H1 (cell line): ENCODE results near the gene MED12L. TPM values are rescaled to one million over a fixed set of nuclear protein-coding genes. Genes with fewer than 3 reads are reported as not detected.

ENCODE experiments used
- CTCF ChIA-PET: fragments of 300-600 bp; sonication (Branson Sonifier 250); formaldehyde crosslinking; loops from one replicate; lab custom pipeline; 2021; ENCODE audit not compliant: partially characterized antibody; lab: Charles Lee
- POLR2A ChIA-PET: fragments of 300-600 bp; sonication (Branson Sonifier 250); formaldehyde crosslinking; loops from one replicate; lab custom pipeline; 2021; ENCODE audit warnings: inconsistent platforms; ENCODE audit not compliant: partially characterized antibody; lab: Charles Lee
- DNase-seq, 2 experiments: peaks; one replicate each; pipeline versions ENCODE4 v3.0.0 to v3.0.0-alpha.2; 2010 to 2022; ENCODE audit warnings: low spot score in 2 of 2, low read depth in 1 of 2, mixed read lengths in 1 of 2
- FAIRE-seq: peaks from 2 replicates; lab custom pipeline; 2011; peaks lifted over from hg19 to GRCh38; lab: Jason Lieb, UNC
- H2AFZ ChIP-seq: 2 replicates; pipeline ENCODE4 v1.8.1; 2012; ENCODE audit warnings: low read length, inconsistent platforms
- H2AK5ac ChIP-seq: 2 replicates; pipeline ENCODE4 v1.6.1; 2013; ENCODE audit warnings: low read depth, low read length
- H2BK120ac ChIP-seq: replicated peaks from 2 replicates; pipeline ENCODE3; 2013; ENCODE audit warnings: low read depth, low read length, inconsistent platforms
- H2BK12ac ChIP-seq: 2 replicates; pipeline ENCODE4 v1.6.1; 2013; ENCODE audit warnings: low read depth, low read length
- H2BK15ac ChIP-seq: 2 replicates; pipeline ENCODE4 v1.6.1; 2013; ENCODE audit warnings: low read length
- H2BK20ac ChIP-seq: 2 replicates; pipeline ENCODE4 v1.6.1; 2013; ENCODE audit warnings: low read length
- H2BK5ac ChIP-seq: 2 replicates; pipeline ENCODE4 v1.6.1; 2013; ENCODE audit warnings: low read depth, low read length
- H3K14ac ChIP-seq: 2 replicates; pipeline ENCODE4 v1.6.1; 2013; ENCODE audit warnings: inconsistent platforms; ENCODE audit not compliant: insufficient read length
- H3K18ac ChIP-seq: 2 replicates; pipeline ENCODE4 v1.6.1; 2013; ENCODE audit warnings: low read length; ENCODE audit errors: extremely low read depth
- H3K23ac ChIP-seq: 2 replicates; pipeline ENCODE4 v1.6.1; 2013; ENCODE audit warnings: inconsistent platforms; ENCODE audit not compliant: insufficient read length
- H3K23me2 ChIP-seq: 2 replicates; pipeline ENCODE4 v1.6.1; 2013; ENCODE audit warnings: low read depth, low read length
- H3K27ac ChIP-seq: 2 replicates; pipeline ENCODE4 v1.6.1; 2011; ENCODE audit warnings: low read depth, low read length, inconsistent platforms
- H3K27me3 ChIP-seq, 4 experiments: replicated peaks in 1 of 4; 1 replicate in 1 of 4; 2 replicates in 3 of 4; pipeline versions ENCODE4 v1.6.1 to v1.8.1; 2011 to 2013; ENCODE audit warnings: low read length in 3 of 4, mild to moderate bottlenecking in 3 of 4, inconsistent platforms in 2 of 4, mixed read lengths in 2 of 4, moderate library complexity in 1 of 4; ENCODE audit not compliant: control insufficient read depth in 3 of 4, insufficient read depth in 3 of 4; ENCODE audit errors: extremely low read depth in 1 of 4
- H3K36me3 ChIP-seq, 4 experiments: 2 replicates each; pipeline versions ENCODE4 v1.6.1 to v1.8.1; 2011 to 2013; ENCODE audit warnings: mild to moderate bottlenecking in 4 of 4, low read length in 3 of 4, moderate library complexity in 2 of 4, control low read depth in 1 of 4, inconsistent platforms in 1 of 4; ENCODE audit not compliant: insufficient read depth in 4 of 4, control insufficient read depth in 2 of 4
- H3K4ac ChIP-seq: replicated peaks from 2 replicates; pipeline ENCODE3; 2013; ENCODE audit warnings: low read length, low read depth, mixed read lengths, inconsistent platforms; ENCODE audit not compliant: insufficient read length
- H3K4me1 ChIP-seq, 4 experiments: replicated peaks in 1 of 4; 1 replicate in 1 of 4; 2 replicates in 3 of 4; pipeline versions ENCODE4 v1.6.1 to v1.8.1; 2011 to 2013; ENCODE audit warnings: low read length in 3 of 4, inconsistent platforms in 2 of 4, mixed read lengths in 1 of 4; ENCODE audit not compliant: insufficient read depth in 4 of 4, control insufficient read depth in 3 of 4
- H3K4me2 ChIP-seq, 2 experiments: 2 replicates each; pipeline versions ENCODE4 v1.6.1 to v1.8.1; 2011 to 2013; ENCODE audit warnings: low read depth in 2 of 2, low read length in 2 of 2, control low read depth in 1 of 2, inconsistent platforms in 1 of 2, mild to moderate bottlenecking in 1 of 2; ENCODE audit not compliant: insufficient read depth in 1 of 2
- H3K4me3 ChIP-seq, 4 experiments: fragments of 200-600, 300-600 bp in 1 of 4; sonication (generic), shearing (Covaris generic), sonication (Bioruptor Twin) in 1 of 4; 2 replicates each; pipeline versions ENCODE4 v1.5.1 to v1.8.1; 2011 to 2016; ENCODE audit warnings: low read length in 4 of 4, low read depth in 3 of 4, control low read depth in 2 of 4, inconsistent platforms in 2 of 4, mild to moderate bottlenecking in 2 of 4, mixed read lengths in 1 of 4, moderate library complexity in 1 of 4; ENCODE audit not compliant: insufficient read depth in 2 of 4; ENCODE audit errors: extremely low read depth in 1 of 4
- H3K56ac ChIP-seq: replicated peaks from 2 replicates; pipeline ENCODE3; 2013; ENCODE audit warnings: low read depth, mild to moderate bottlenecking, mixed read lengths, low read length, inconsistent platforms; ENCODE audit not compliant: insufficient read length
- H3K79me1 ChIP-seq: 2 replicates; pipeline ENCODE4 v1.6.1; 2013; ENCODE audit warnings: low read depth, low read length, control low read depth
- H3K79me2 ChIP-seq, 2 experiments: 2 replicates each; pipeline versions ENCODE4 v1.6.1 to v1.8.1; 2012 to 2013; ENCODE audit warnings: low read length in 2 of 2, mild to moderate bottlenecking in 2 of 2, inconsistent platforms in 1 of 2; ENCODE audit not compliant: insufficient read depth in 2 of 2, control insufficient read depth in 1 of 2
- H3K9ac ChIP-seq, 4 experiments: replicated peaks in 1 of 4; 1 replicate in 1 of 4; 2 replicates in 3 of 4; pipeline versions ENCODE4 v1.6.1 to v1.8.1; 2011 to 2013; ENCODE audit warnings: low read depth in 3 of 4, low read length in 3 of 4, control low read depth in 2 of 4, mild to moderate bottlenecking in 2 of 4, moderate library complexity in 2 of 4, inconsistent platforms in 1 of 4; ENCODE audit errors: extremely low read depth in 1 of 4
- H3K9me3 ChIP-seq, 2 experiments: 2 replicates each; pipeline versions ENCODE4 v1.6.1 to v1.8.1; 2012 to 2013; ENCODE audit warnings: mild to moderate bottlenecking in 2 of 2, moderate library complexity in 2 of 2, control low read depth in 1 of 2, inconsistent platforms in 1 of 2, low read depth in 1 of 2, low read length in 1 of 2, mixed read lengths in 1 of 2; ENCODE audit not compliant: insufficient read depth in 2 of 2
- H4K20me1 ChIP-seq, 2 experiments: replicated peaks in 1 of 2; 2 replicates each; pipeline versions ENCODE3 to v1.8.1; 2011 to 2013; ENCODE audit warnings: inconsistent platforms in 2 of 2, low read length in 2 of 2, mild to moderate bottlenecking in 1 of 2; ENCODE audit not compliant: insufficient read depth in 2 of 2, control insufficient read depth in 1 of 2
- H4K5ac ChIP-seq: 2 replicates; pipeline ENCODE4 v1.6.1; 2013; ENCODE audit warnings: low read length, low read depth, mixed read lengths, inconsistent platforms; ENCODE audit not compliant: insufficient read length
- H4K8ac ChIP-seq: 2 replicates; pipeline ENCODE4 v1.8.0; 2013; ENCODE audit warnings: mild to moderate bottlenecking, moderate library complexity, low read length, inconsistent platforms; ENCODE audit not compliant: insufficient read depth; ENCODE audit errors: extremely low read depth
- H4K91ac ChIP-seq: replicated peaks from 2 replicates; pipeline ENCODE3; 2013; ENCODE audit warnings: low read length, mixed read lengths, inconsistent platforms; ENCODE audit not compliant: insufficient read length
- ASH2L ChIP-seq: fragments of 200-600, 300-600 bp; sonication (generic); IDR thresholded peaks from one replicate; pipeline ENCODE4 v1.7.1; 2017; ENCODE audit warnings: low read length
- ATF3 ChIP-seq: IDR thresholded peaks from 2 replicates; pipeline ENCODE4 v1.6.1; 2011; ENCODE audit warnings: low read depth, mild to moderate bottlenecking, low read length; ENCODE audit not compliant: insufficient read depth
- CHD1 ChIP-seq: IDR thresholded peaks from 2 replicates; pipeline ENCODE4 v1.6.1; 2012; ENCODE audit warnings: low read depth, low read length, improper control_type of control experiment
- GTF2F1 ChIP-seq: IDR thresholded peaks from 2 replicates; pipeline ENCODE4 v1.6.1; 2012; ENCODE audit warnings: low read depth, low read length, improper control_type of control experiment, borderline replicate concordance
- HDAC2 ChIP-seq, 2 experiments: fragments of 300-600 bp in 1 of 2; sonication (generic) in 1 of 2; IDR thresholded peaks; 2 replicates each; pipeline ENCODE4 v1.6.1; 2011 to 2012; ENCODE audit warnings: low read depth in 2 of 2, low read length in 2 of 2, mild to moderate bottlenecking in 2 of 2, moderate library complexity in 2 of 2, borderline replicate concordance in 1 of 2, inconsistent platforms in 1 of 2
- RBBP5 ChIP-seq: IDR thresholded peaks from 2 replicates; pipeline ENCODE4 v1.7.1; 2012; ENCODE audit warnings: low read depth, mild to moderate bottlenecking, inconsistent platforms, low read length, moderate library complexity, borderline replicate concordance
- RNF2 ChIP-seq: fragments of 200-900, 300-1000 bp; sonication (generic); IDR thresholded peaks from 2 replicates; pipeline ENCODE4 v1.7.1; 2016; ENCODE audit warnings: borderline replicate concordance, low read depth, mild to moderate bottlenecking, antibody characterized with exemption, low read length; ENCODE audit not compliant: poor library complexity, severe bottlenecking; ENCODE audit errors: missing control alignments
- SRF ChIP-seq: IDR thresholded peaks from 2 replicates; pipeline ENCODE4 v1.6.1; 2011; ENCODE audit warnings: mild to moderate bottlenecking, low read depth, low read length, moderate library complexity
- TAF1 ChIP-seq: IDR thresholded peaks from 2 replicates; pipeline ENCODE4 v1.6.1; 2011; ENCODE audit warnings: mild to moderate bottlenecking, low read depth, low read length
- TCF12 ChIP-seq: IDR thresholded peaks from 2 replicates; pipeline ENCODE4 v1.6.1; 2011; ENCODE audit warnings: low read depth, mild to moderate bottlenecking, low read length
- USF2 ChIP-seq: IDR thresholded peaks from 2 replicates; pipeline ENCODE4 v1.6.1; 2011; ENCODE audit warnings: low read length, improper control_type of control experiment
- ZNF274 ChIP-seq: IDR thresholded peaks from 2 replicates; pipeline ENCODE4 v1.7.0; 2012; ENCODE audit warnings: low read length, borderline replicate concordance; ENCODE audit errors: extremely low read depth
- WGBS, 2 experiments: shearing (Covaris generic) in 1 of 2; methylation state at CpG; one replicate each; pipeline versions ENCODE4 v1.1.6 to v1.1.7; 2013 to 2015; ENCODE audit warnings: low lambda C conversion rate in 2 of 2, mixed read lengths in 2 of 2, inconsistent platforms in 1 of 2, low coverage in 1 of 2, missing lambda C conversion rate in 1 of 2; ENCODE audit not compliant: insufficient replicate concordance in 2 of 2, insufficient coverage in 1 of 2, insufficient read length in 1 of 2; ENCODE audit errors: extremely low coverage in 1 of 2, missing lambda C conversion rate in 1 of 2; 5-methylcytosine and 5-hydroxymethylcytosine counted together
- polyA plus RNA-seq, 7 experiments: library from polyadenylated mRNA; depleted of rRNA in 3 of 7; stranded (reverse) in 5 of 7; unstranded in 2 of 7; fragments of >200 nt in 5 of 7; fragments of 200-250 nt in 2 of 7; gene quantifications; 1 replicate in 5 of 7; 2 replicates in 1 of 7; 4 replicates in 1 of 7; pipeline versions ENCODE4 v1.2.1 to v1.2.3, GENCODE V29; 2011 to 2013; ENCODE audit warnings: missing spikeins in 2 of 7, mixed read lengths in 2 of 7
- total RNA-seq: library from RNA; stranded (reverse); fragmentation: NEBNext Ultra II Directional; extraction: Animal tissue kit (Norgen Biotek cat#: 25700); gene quantifications from 2 replicates; pipeline ENCODE4 v1.2.1, GENCODE V29; 2021

The MED12L gene
- total and polyA plus RNA-seq, 2 of the 8 experiments (the other 6 are each of a cell fraction or from before 2014, with no cell fraction given) = 3.6 to 26.2 TPM

DNA sequence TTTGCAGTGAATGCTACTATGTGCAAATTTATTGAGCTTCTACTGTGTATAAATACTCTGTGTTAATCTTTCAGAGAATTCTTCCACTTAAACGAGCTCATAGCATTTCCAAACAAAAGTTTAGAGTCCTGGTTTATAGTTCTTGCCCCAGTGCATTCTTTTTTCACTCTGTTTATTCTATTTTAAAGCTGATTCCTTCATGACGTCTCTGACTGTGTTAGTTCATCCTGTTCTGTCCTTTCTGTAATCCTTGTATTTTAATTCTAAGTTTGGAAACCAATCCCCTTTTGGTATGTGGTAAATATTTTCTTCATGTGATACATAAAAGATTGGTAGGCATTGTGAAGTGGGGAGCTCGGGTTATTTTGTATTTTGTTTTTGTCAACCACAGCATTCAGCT is 174.2 kb downstream of the MED12L start:
- no peak overlapping the region for H3K27ac ChIP-seq
- no peak overlapping the region for H3K4me3 ChIP-seq
- no peaks in the 10 kb centered on the region for H3K79me1 ChIP-seq
- no peaks in the 10 kb centered on the region for H3K36me3 ChIP-seq
- H3K4me1 ChIP-seq = no peaks in the 10 kb centered on the region
- H2BK12ac ChIP-seq = no peak overlapping the region
- H4K20me1 ChIP-seq = no peaks in the 10 kb centered on the region
- H3K18ac ChIP-seq = no peak overlapping the region
- no peak for FAIRE-seq
- no peaks in the 10 kb centered on the region for H3K79me2 ChIP-seq
- H2AK5ac ChIP-seq = no peak overlapping the region
- TF ChIP-seq TAF1 = no peak
- TF ChIP-seq USF2 = no peak
- TF ChIP-seq CHD1 = no peak
- TF ChIP-seq ZNF274 = no peak
- TF ChIP-seq HDAC2 (IDR thresholded peaks at IDR 0.05; ENCODE audit: borderline replicate concordance in 1 of 2, low read depth in 2 of 2, low read length in 2 of 2) = no peak
- no peak for TF ChIP-seq RNF2
- TF ChIP-seq SRF = no peak
- TF ChIP-seq GTF2F1 = no peak
- TF ChIP-seq ATF3 = no peak
- TF ChIP-seq ASH2L = no peak
- no peak for TF ChIP-seq TCF12
- TF ChIP-seq RBBP5 = no peak
- TF ChIP-seq, all 59 proteins: peak for 0
- Histone ChIP-seq H3K23me2 (no peaks in the 10 kb centered on the region; the same call in 1 of the 2 replicates), H2BK120ac (no peak overlapping the region), H2BK20ac (no peak overlapping the region), H2AFZ (no peak overlapping the region), H3K9me3 (no peaks in the 10 kb centered on the region), H4K8ac (no peak overlapping the region), H4K91ac (no peak overlapping the region), H4K5ac (no peak overlapping the region), H3K56ac (no peak overlapping the region), H3K27me3 (no peaks in the 10 kb centered on the region), H3K14ac (no peak overlapping the region), H3K4me2 (no peak overlapping the region), H2BK15ac (no peak overlapping the region), H3K23ac (no peak overlapping the region), H3K4ac (no peak overlapping the region), H2BK5ac (no peak overlapping the region), H3K9ac (no peak overlapping the region)
- WGBS, 2 experiments = 93% methylated on average over 3 of the region's 3 CpGs; no CpG with 5 or more reads in 1 of the 2 experiments
- no peak for DNase-seq
- ChIA-PET CTCF (interaction anchor here (0.8 to 2.2 kb wide), 4 partner anchors 25 to 91 kb away, joined by 3 to 6 read pairs (median 4); no protein-coding TSS in a partner anchor), POLR2A (no interaction called here)
